Thymus (tissue), 11 donors: Measurements from ENCODE around the gene REM2. TPM values are rescaled to one million over a fixed set of nuclear protein-coding genes. Genes with fewer than 3 reads are reported as not detected.

Source experiments
- DNase-seq, 9 donors: peaks; one replicate each; pipeline ENCODE4 v3.0.0-alpha.2; 2013; ENCODE audit warnings: low spot score in 9 of 9, low read depth in 6 of 9, missing footprints in 1 of 9
- H3K27ac ChIP-seq, 2 donors: one replicate each; pipeline ENCODE4 v1.5.1; 2013; ENCODE audit warnings: control low read depth in 1 of 2, low read depth in 1 of 2, low read length in 1 of 2, mild to moderate bottlenecking in 1 of 2, moderate library complexity in 1 of 2
- H3K27me3 ChIP-seq, 2 donors: one replicate each; pipeline ENCODE4 v1.5.1; 2013; ENCODE audit warnings: low read length in 1 of 2; ENCODE audit not compliant: control insufficient read depth in 2 of 2, insufficient read depth in 1 of 2
- H3K36me3 ChIP-seq, 2 donors: one replicate each; pipeline ENCODE4 v1.5.1; 2013; ENCODE audit warnings: low read length in 1 of 2, mild to moderate bottlenecking in 1 of 2, moderate library complexity in 1 of 2; ENCODE audit not compliant: control insufficient read depth in 2 of 2, insufficient read depth in 2 of 2
- H3K4me1 ChIP-seq, 2 donors: one replicate each; pipeline ENCODE4 v1.5.1; 2013; ENCODE audit warnings: low read length in 2 of 2; ENCODE audit not compliant: control insufficient read depth in 2 of 2, insufficient read depth in 2 of 2
- H3K4me3 ChIP-seq, 2 donors: one replicate each; pipeline ENCODE4 v1.5.1; 2013; ENCODE audit warnings: low read length in 2 of 2, control low read depth in 1 of 2, mild to moderate bottlenecking in 1 of 2
- H3K9me3 ChIP-seq, 2 donors: one replicate each; pipeline ENCODE4 v1.5.1; 2013; ENCODE audit warnings: low read length in 1 of 2, mild to moderate bottlenecking in 1 of 2; ENCODE audit not compliant: control insufficient read depth in 2 of 2, insufficient read depth in 1 of 2
- WGBS: extraction: QIAGEN DNeasy Blood & Tissue Kit; methylation state at CpG from one replicate; pipeline ENCODE4 v1.1.7; 2013; 5-methylcytosine and 5-hydroxymethylcytosine counted together
- polyA plus RNA-seq: library from polyadenylated mRNA; stranded (reverse); fragments of 200-250 nt; gene quantifications from one replicate; pipeline ENCODE4 v1.2.3, GENCODE V29; 2013
- total RNA-seq: library from RNA; stranded (reverse); fragments of 120-200 nt; gene quantifications from one replicate; pipeline ENCODE4 v1.2.4, GENCODE V29; 2013
- donor health status: healthy.

The REM2 gene
- total and polyA plus RNA-seq, 2 donors = 0.47 to 3.2 TPM

DNA sequence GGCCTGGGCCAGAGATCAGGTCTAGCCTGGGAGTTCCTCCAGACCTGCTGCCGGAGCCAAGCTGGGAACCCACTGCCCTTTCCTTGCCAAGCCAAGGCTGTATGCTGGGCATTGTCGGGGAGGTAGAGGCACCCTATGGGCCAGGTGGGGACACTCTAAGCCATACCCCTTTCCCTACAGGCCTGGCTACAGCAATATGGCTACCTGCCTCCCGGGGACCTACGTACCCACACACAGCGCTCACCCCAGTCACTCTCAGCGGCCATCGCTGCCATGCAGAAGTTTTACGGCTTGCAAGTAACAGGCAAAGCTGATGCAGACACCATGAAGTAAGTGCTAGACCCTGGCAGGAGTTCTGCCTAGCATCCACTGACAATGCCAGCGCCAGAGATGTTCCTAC is 41.7 kb upstream of the REM2 start:
- Histone ChIP-seq H3K27me3 (peaks cover 25 to 57% of the 10 kb centered on the region in 2 donors), H3K36me3 (no peaks in the 10 kb centered on the region), H3K9me3 (peaks cover 0 to 1% of the 10 kb centered on the region in 2 donors), H3K4me1 (peaks cover 4 to 23% of the 10 kb centered on the region in 2 donors), H3K4me3 (no peak overlapping the region), H3K27ac (no peak overlapping the region)
- no peak for DNase-seq
- WGBS = over 99% methylated on average over 9 of the region's 9 CpGs

DNA sequence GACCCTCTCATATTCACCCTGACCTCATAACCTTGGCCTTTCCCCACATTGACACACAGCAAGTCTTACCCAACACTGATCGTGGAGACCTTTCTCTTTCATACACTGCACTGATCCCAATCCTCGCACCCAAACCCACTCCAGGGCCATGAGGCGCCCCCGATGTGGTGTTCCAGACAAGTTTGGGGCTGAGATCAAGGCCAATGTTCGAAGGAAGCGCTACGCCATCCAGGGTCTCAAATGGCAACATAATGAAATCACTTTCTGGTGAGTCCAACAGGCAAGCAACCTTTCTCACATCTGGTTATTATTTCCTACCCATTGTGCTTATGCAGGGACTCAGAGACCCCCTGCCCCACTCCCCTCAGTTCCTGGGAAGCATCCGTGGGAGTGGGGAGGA is 41.3 kb upstream of the REM2 start:
- DNase-seq = no peak
- H3K27me3 ChIP-seq = peaks cover 20 to 54% of the 10 kb centered on the region in 2 donors
- H3K27ac ChIP-seq = no peak overlapping the region
- H3K36me3 ChIP-seq = no peaks in the 10 kb centered on the region
- peaks cover 0 to 1% of the 10 kb centered on the region in 2 donors for H3K9me3 ChIP-seq
- H3K4me1 ChIP-seq = peaks cover 4 to 19% of the 10 kb centered on the region in 2 donors
- no peak overlapping the region for H3K4me3 ChIP-seq
- 98% methylated on average over 8 of the region's 8 CpGs for WGBS

- Histone ChIP-seq H3K4me1 (peaks cover 2 to 12% of the 10 kb centered on the region in 2 donors), H3K27me3 (peaks cover 17 to 51% of the 10 kb centered on the region in 2 donors), H3K36me3 (no peaks in the 10 kb centered on the region), H3K9me3 (peaks cover 0 to 1% of the 10 kb centered on the region in 2 donors), H3K27ac (no peak overlapping the region), H3K4me3 (no peak overlapping the region)
- WGBS = 98% methylated on average over 28 of the region's 28 CpGs
- DNase-seq = no peak
These were observed 40.6 kb upstream of the REM2 start for GRCh38 chr14:22842211-22843122.

- Histone ChIP-seq H3K27ac (no peak overlapping the region), H3K4me1 (peaks cover 6 to 13% of the 10 kb centered on the region in 2 donors)
- no peak for DNase-seq
These were observed 39.7 kb upstream of the REM2 start for GRCh38 chr14:22843123-22843925.

GRCh38 chr14:22844221-22845102 is 38.6 kb upstream of the REM2 start:
- Histone ChIP-seq H3K27ac (no peak overlapping the region), H3K4me1 (peaks cover 4 to 20% of the 10 kb centered on the region in 2 donors), H3K4me3 (no peak overlapping the region), H3K9me3 (peaks cover 1 to 4% of the 10 kb centered on the region in 2 donors), H3K27me3 (peaks cover 5 to 50% of the 10 kb centered on the region in 2 donors), H3K36me3 (no peaks in the 10 kb centered on the region)
- DNase-seq = no peak
- 97% methylated on average over 22 of the region's 22 CpGs for WGBS

More at GRCh38 chr14:22843123-22843925, 39.7 kb upstream of the REM2 start:
- H3K36me3 ChIP-seq = no peaks in the 10 kb centered on the region
- peaks cover 9 to 50% of the 10 kb centered on the region in 2 donors for H3K27me3 ChIP-seq
- H3K9me3 ChIP-seq = peaks cover 1 to 4% of the 10 kb centered on the region in 2 donors
- H3K4me3 ChIP-seq = no peak overlapping the region
- WGBS = 95% methylated on average over 21 of the region's 21 CpGs

DNA sequence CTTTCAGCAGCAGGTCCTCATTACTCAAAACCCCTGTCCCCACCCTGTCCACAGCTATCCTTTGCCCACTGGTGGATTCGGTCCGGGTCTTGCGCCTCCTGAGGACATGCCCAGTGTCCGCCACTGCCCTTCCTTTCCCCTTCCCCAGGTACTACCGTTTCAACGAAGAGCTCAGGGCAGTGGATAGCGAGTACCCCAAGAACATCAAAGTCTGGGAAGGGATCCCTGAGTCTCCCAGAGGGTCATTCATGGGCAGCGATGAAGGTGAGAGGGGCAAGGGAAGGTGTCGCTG is 38.0 kb upstream of the REM2 start:
- peaks cover 4 to 20% of the 10 kb centered on the region in 2 donors for H3K4me1 ChIP-seq
- H3K4me3 ChIP-seq = no peak overlapping the region
- H3K9me3 ChIP-seq = peaks cover 1 to 4% of the 10 kb centered on the region in 2 donors
- no peaks in the 10 kb centered on the region for H3K36me3 ChIP-seq
- WGBS = 97% methylated on average over 9 of the region's 9 CpGs
- no peak for DNase-seq
- H3K27ac ChIP-seq = no peak overlapping the region
- H3K27me3 ChIP-seq = peaks cover 5 to 49% of the 10 kb centered on the region in 2 donors

- DNase-seq = no peak
- Histone ChIP-seq H3K27me3 (peaks cover 5 to 48% of the 10 kb centered on the region in 2 donors), H3K9me3 (peaks cover 1 to 4% of the 10 kb centered on the region in 2 donors), H3K27ac (no peak overlapping the region), H3K4me1 (peaks cover 4 to 21% of the 10 kb centered on the region in 2 donors), H3K36me3 (no peaks in the 10 kb centered on the region), H3K4me3 (no peak overlapping the region)
- 97% methylated on average over 26 of the region's 26 CpGs for WGBS
These were observed 37.0 kb upstream of the REM2 start for GRCh38 chr14:22845821-22846625.

GRCh38 chr14:22846811-22847307 is 36.2 kb upstream of the REM2 start:
- no peaks in the 10 kb centered on the region for H3K36me3 ChIP-seq
- no peak overlapping the region for H3K4me3 ChIP-seq
- DNase-seq = no peak
- H3K4me1 ChIP-seq = peaks cover 4 to 26% of the 10 kb centered on the region in 2 donors
- peaks cover 5 to 45% of the 10 kb centered on the region in 2 donors for H3K27me3 ChIP-seq
- peaks cover 1 to 4% of the 10 kb centered on the region in 2 donors for H3K9me3 ChIP-seq
- H3K27ac ChIP-seq = no peak overlapping the region
- 93% methylated on average over 11 of the region's 11 CpGs for WGBS
